ENCODE measurements around the gene TEKTIP1. TPM values are rescaled to one million over a fixed set of nuclear protein-coding genes. Genes with fewer than 3 reads are reported as not detected.

TEKTIP1 gene
- total and polyA plus RNA-seq, 2 donors: 0.79 TPM; not detected in 1

DNA sequence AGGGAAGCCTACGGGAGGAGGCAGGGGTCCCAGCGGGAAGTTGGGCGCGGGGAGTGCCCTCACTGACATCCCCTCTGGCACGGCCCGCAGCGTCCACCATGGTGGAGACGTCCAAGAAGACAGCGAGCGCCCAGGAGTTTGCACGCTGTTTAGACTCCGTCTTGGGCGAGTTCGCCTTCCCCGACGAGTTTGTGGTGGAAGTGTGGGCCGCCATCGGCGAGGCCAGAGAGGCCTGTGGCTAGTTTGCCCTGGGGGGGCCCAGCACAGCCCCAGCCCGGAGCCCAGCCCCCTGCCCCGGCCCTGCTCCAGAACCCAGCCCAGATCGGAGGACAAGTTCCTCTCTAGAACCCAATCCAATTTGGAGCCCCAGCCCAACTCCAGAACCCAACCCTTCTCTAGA, 51.0 kb downstream of the TEKTIP1 start:
- no peak overlapping the region for H3K27ac ChIP-seq (ENCODE audit: low read depth)
- 97% methylated on average over 22 of the region's 22 CpGs for WGBS
- no peaks in the 10 kb centered on the region for H3K36me3 ChIP-seq (ENCODE audit: insufficient read depth)
- no peak overlapping the region for H3K4me3 ChIP-seq (ENCODE audit: low read depth, low read length)
- no peak for DNase-seq (ENCODE audit: extremely low spot score)
- H3K4me1 ChIP-seq (ENCODE audit: insufficient read depth): no peaks in the 10 kb centered on the region

DNA sequence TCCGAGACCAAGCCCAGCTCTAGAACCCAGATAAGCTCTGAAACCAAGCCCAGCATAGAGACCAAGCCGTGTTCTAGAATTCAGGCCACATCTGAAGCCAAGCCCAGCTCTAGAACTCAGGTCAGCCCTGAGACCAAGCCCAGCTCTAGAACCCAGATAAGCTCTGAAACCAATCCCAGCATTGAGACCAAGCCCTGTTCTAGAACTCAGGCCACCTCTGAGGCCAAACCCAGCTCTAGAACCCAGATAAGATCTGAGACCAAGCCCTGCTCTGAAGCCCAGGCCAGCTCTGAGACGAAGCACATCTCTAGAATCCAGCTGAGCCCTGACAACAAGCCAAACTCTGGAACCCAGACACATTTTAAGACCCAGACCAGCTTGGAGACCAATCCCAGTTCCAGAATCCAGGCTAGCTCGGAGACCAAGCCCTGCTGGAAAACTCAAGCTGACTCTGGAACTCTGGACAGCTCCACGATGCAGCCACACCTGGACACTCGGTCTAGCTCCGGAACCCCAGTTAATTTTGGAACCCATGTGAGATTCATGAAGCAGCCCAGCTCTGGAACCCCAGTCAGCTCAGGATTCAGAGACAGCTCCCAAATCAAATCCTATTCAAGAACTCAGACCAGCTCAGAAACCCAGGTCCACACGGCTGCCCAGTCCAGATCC, 52.2 kb downstream of the TEKTIP1 start:
- Histone ChIP-seq H3K4me3 (ENCODE audit: low read depth, low read length) (no peak overlapping the region), H3K27ac (ENCODE audit: low read depth) (no peak overlapping the region), H3K4me1 (ENCODE audit: insufficient read depth) (no peaks in the 10 kb centered on the region), H3K36me3 (ENCODE audit: insufficient read depth) (no peaks in the 10 kb centered on the region)
- WGBS: 93% methylated on average over 8 of the region's 8 CpGs
- DNase-seq (ENCODE audit: extremely low spot score): no peak

DNA sequence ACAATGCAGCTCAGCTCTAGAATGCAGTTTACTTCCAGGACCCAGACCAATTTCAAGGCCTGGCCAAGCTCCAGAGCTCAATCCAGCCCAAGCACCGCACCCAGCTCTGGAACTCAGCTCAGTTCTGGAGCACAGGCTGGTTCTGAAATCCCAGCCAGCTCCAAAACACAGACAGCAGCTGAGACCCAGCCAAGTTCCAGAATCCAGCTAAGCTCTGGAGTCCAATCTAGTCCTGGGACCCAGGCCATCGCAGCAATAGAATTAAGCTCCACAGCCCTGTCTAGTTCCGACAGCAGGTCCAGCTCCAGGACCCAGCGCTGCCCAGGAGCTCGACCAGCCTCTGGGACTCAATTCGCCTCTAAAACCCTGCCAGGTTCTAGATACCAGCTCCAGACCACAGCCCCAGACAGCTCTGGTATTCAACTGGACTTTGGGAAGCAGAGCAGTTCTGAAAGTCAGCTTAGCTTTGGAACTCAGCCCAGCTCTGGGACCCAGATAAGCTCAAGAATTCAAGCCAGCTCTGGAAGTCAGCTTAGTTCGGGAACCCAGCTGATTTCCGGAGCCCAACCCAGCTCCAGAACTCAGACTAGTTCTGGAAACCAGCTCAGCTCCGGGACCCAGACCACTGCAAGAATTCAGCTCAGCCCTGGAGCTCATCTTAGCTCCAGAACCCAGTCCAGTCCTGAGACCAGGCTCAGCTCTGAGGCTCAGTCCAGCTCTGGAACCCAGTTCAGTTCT, 53.1 kb downstream of the TEKTIP1 start:
- 72% methylated on average over 9 of the region's 9 CpGs for WGBS
- Histone ChIP-seq H3K4me3 (ENCODE audit: low read depth, low read length) (no peak overlapping the region), H3K4me1 (ENCODE audit: insufficient read depth) (no peaks in the 10 kb centered on the region), H3K27ac (ENCODE audit: low read depth) (no peak overlapping the region), H3K36me3 (ENCODE audit: insufficient read depth) (no peaks in the 10 kb centered on the region)
- no peak for DNase-seq (ENCODE audit: extremely low spot score)

DNA sequence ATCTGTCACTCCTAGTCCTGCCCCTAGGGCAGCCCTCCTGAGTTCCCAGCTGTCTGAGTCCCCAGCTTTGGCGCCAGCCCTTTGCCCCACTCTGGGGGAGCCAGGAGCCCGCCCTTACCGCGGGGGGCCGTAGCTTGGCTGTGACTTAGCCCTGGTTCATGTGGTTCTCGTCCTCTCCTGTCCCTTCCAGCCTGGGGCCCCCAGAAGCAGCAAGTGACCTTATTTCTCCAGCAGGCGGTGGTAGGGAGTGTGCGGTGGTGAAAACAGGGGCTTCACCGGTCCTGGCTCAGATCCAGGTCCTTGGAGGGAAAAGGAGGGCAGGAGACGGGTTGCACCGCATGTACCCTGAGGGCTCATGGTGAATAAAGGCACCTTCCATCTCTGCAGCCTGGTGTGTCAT, 54.2 kb downstream of the TEKTIP1 start:
- Histone ChIP-seq H3K4me3 (ENCODE audit: low read depth, low read length) (no peak overlapping the region), H3K4me1 (ENCODE audit: insufficient read depth) (no peaks in the 10 kb centered on the region), H3K27ac (ENCODE audit: low read depth) (no peak overlapping the region), H3K36me3 (ENCODE audit: insufficient read depth) (no peaks in the 10 kb centered on the region)
- 32% methylated on average over 11 of the region's 11 CpGs for WGBS
- DNase-seq (ENCODE audit: extremely low spot score): no peak

Small RNA genes lying within 50 kb of the gene (small RNA-seq; reads per million reads assigned to genes)
- gene AC005786.1: not detected
- not detected for gene RF00212

Other genes starting within 250 kb of the TEKTIP1 start
- gene NFIC, start 172.6 kb upstream of the TEKTIP1 start, total RNA-seq: 26.4 TPM
- gene NFIC, start 172.6 kb upstream of the TEKTIP1 start, polyA plus RNA-seq: 112 TPM
- not detected for gene SMIM24, start 58.6 kb upstream of the TEKTIP1 start, total RNA-seq
- not detected for gene SMIM24, start 58.6 kb upstream of the TEKTIP1 start, polyA plus RNA-seq
- gene SMIM44, start 55.7 kb upstream of the TEKTIP1 start, total RNA-seq: not detected
- gene SMIM44, start 55.7 kb upstream of the TEKTIP1 start, polyA plus RNA-seq: not detected
- 2.9 TPM for gene DOHH, start 38.5 kb upstream of the TEKTIP1 start, total RNA-seq
- gene DOHH, start 38.5 kb upstream of the TEKTIP1 start, polyA plus RNA-seq: 18.3 TPM
- gene FZR1, start 32.9 kb upstream of the TEKTIP1 start, total RNA-seq: 30.5 TPM
- 30.5 TPM for gene FZR1, start 32.9 kb upstream of the TEKTIP1 start, polyA plus RNA-seq
- 19.3 TPM for gene MFSD12, start 18.4 kb downstream of the TEKTIP1 start, total RNA-seq
- 38.6 TPM for gene MFSD12, start 18.4 kb downstream of the TEKTIP1 start, polyA plus RNA-seq
- 30.6 TPM for gene HMG20B, start 33.8 kb downstream of the TEKTIP1 start, total RNA-seq
- 109 TPM for gene HMG20B, start 33.8 kb downstream of the TEKTIP1 start, polyA plus RNA-seq
- gene GIPC3, start 46.3 kb downstream of the TEKTIP1 start, total RNA-seq: 0.11 TPM
- 0.94 TPM for gene GIPC3, start 46.3 kb downstream of the TEKTIP1 start, polyA plus RNA-seq
- gene TBXA2R, start 67.7 kb downstream of the TEKTIP1 start, total RNA-seq: 1.4 TPM
- gene TBXA2R, start 67.7 kb downstream of the TEKTIP1 start, polyA plus RNA-seq: 3.8 TPM
- gene CACTIN, start 87.6 kb downstream of the TEKTIP1 start, total RNA-seq: 11.1 TPM
- gene CACTIN, start 87.6 kb downstream of the TEKTIP1 start, polyA plus RNA-seq: 27.7 TPM
- gene PIP5K1C, start 161.3 kb downstream of the TEKTIP1 start, total RNA-seq: 17.1 TPM
- gene PIP5K1C, start 161.3 kb downstream of the TEKTIP1 start, polyA plus RNA-seq: 60.8 TPM
- 3.1 TPM for gene TJP3, start 169.2 kb downstream of the TEKTIP1 start, total RNA-seq
- gene TJP3, start 169.2 kb downstream of the TEKTIP1 start, polyA plus RNA-seq: 2.8 TPM
- gene APBA3, start 222.5 kb downstream of the TEKTIP1 start, total RNA-seq: 10.4 TPM
- 21.7 TPM for gene APBA3, start 222.5 kb downstream of the TEKTIP1 start, polyA plus RNA-seq
- gene MRPL54, start 223.5 kb downstream of the TEKTIP1 start, total RNA-seq: 23.0 TPM
- gene MRPL54, start 223.5 kb downstream of the TEKTIP1 start, polyA plus RNA-seq: 61.9 TPM
- gene RAX2, start 233.1 kb downstream of the TEKTIP1 start, total RNA-seq: not detected
- gene RAX2, start 233.1 kb downstream of the TEKTIP1 start, polyA plus RNA-seq: not detected
- gene MATK, start 247.2 kb downstream of the TEKTIP1 start, total RNA-seq: 0.53 TPM
- 1.3 TPM for gene MATK, start 247.2 kb downstream of the TEKTIP1 start, polyA plus RNA-seq

All from urinary bladder (tissue), 4 donors.